Activated CD4-positive, alpha-beta T cell treated with anti-CD3 and anti-CD28 coated beads for 4 hours (primary cell): ENCODE measurements around the gene OR10H1.

ENCODE experiments used
- DNase-seq, 2 donors: peaks; one replicate each; pipeline ENCODE4 v3.0.0-alpha.2; 2020

The OR10H1 gene

GRCh38 chr19:15759962-15760565 lies 55.4 kb downstream of the OR10H1 start:
- DNase-seq, result no peak

GRCh38 chr19:15758379-15758778 lies 57.1 kb downstream of the OR10H1 start:
- DNase-seq, result no peak
